Effector CD4-positive, alpha-beta T cell (primary cell): ENCODE data around the gene PDE11A.
"Not testable (repeated sequence)": the region's sequence is repeated elsewhere in the genome, so short reads cannot be mapped to it uniquely, and the experiment has no call there.

Source experiments
- DNase-seq: peaks from one replicate; pipeline ENCODE4 v3.0.0-alpha.2; 2020

PDE11A gene

GRCh38 chr2:178074123-178075005, 1.8 kb upstream of the PDE11A start:
- no peak for DNase-seq

DNA sequence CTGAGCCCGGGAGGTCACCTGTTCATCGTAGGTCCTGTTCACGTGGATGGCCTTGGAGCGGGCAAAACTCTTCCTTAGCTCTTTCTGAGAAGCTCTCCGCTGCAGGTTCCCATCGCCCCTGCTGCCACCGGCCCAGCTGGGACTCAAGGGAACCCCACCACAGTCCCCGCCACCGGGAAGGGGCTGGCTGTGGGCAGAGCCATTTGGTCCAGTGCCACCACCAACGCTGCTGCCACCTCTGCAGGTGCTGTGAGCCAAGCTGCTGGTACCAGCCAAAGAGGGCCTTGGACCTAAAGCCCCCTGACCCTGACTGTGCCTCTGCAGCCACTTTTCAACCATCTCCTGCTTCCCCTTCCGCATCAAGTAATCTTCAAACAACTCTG, 586 bp downstream of the PDE11A start:
- no peak for DNase-seq

DNA sequence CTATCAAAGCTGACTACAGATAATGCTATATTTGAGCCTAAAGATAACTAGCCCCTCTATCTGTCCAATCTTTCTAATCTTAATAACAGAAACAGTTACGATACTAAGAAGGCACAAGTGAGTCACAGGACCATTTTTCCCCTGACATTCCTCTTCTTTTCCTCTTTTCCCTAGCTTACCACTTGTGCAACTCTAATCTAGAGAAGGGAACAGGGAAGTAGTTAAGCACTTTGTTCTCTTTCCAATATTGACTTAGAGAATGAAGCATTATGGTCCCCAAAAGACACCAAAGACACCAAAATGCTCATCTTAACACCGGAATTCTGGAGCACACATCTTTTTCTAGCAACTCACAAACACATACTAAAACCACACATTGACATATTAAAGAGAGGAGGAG, 1.8 kb downstream of the PDE11A start:
- DNase-seq = no peak

DNA sequence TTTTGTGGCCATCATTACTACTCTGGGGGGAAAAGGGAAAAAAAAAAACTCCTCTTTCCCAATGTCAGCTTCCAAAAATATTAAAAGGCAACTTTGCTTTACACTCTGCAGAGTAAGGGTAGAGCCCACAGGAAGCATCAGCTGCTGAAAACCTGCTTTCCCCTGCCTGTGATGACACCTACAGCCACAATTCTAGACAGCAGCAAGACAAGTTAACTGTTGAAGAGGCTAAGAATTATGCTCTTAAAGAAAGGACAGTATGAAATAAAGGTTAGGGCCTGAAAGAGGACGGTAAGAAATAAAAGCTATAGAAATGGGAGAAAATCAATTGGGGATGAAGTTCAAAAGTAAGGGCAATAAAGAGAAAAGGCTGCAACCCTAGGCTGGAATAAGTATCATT, 3.0 kb downstream of the PDE11A start:
- DNase-seq = no peak

DNA sequence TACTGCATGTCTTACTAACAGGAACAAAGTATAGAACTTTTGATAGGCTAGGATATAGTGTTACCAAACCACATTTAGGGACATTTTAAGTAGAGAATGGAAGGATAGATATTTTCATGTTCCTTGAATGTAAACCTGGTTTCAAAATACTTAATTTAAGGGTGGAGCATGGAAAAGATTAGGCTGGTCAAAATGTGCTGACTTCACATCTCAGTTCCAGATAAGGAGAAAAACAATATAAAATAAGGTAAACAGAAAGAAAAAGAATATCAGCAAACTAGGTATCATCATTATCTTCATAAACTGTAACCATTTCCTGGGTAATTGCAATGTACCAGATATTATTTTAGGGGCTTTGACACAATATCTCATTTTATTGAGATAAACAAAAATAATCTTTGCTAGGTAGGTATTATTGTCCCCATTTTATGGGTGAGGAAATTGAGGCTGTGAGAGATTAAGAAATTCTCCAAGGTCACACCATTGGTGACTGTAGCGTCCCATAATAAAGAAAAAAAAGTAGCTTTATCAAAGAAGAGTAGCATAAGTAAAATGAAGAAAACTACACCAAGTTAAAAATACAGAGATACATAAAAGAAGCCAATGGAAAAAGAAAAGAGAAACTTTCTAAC, 3.6 kb downstream of the PDE11A start:
- no peak for DNase-seq

- DNase-seq = no peak
Observed at GRCh38 chr2:178066890-178067669, 5.5 kb downstream of the PDE11A start.

GRCh38 chr2:178066324-178066723, 6.3 kb downstream of the PDE11A start:
- no peak for DNase-seq

DNA sequence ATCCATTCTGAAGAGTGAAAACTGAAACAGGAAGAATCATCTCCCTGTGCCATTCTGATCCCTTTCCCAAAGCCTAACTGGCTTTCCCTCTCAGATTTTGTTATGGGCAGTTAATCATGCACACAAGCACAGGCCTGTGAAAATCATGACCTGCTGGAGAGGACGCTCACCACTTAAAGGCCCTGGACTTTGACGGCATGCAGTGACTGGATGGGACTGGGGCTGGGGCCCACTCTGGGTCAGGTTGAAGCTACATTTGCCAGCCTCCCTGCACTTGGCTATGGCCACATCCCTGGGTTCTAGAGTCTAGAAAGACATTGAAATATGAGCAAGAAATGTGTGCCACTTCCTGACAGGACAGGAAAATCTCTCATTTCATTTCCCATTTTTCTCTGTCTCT, 12.9 kb downstream of the PDE11A start:
- no peak for DNase-seq

GRCh38 chr2:178059111-178059510, 13.5 kb downstream of the PDE11A start:
- DNase-seq = no peak

GRCh38 chr2:178057179-178057680, 15.3 kb downstream of the PDE11A start:
- DNase-seq = no peak

DNA sequence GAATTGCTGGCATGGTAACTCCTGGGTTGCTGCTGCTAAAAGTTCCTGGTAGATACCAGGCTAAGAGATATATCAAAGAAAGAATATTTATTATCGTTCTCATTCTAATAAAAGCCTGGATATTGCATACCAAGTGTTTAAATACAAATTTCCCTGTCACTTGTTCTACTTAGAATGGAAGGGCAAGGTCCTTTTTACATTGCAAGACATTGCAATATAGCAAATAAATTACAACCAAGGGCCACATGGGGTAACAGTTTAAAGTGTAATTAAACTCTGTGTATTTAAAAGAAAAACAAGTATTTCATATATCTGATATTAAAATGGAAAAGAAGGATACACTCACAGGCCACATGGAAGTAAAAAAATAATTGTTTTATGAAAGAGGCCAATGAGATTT, 16.2 kb downstream of the PDE11A start:
- no peak for DNase-seq

DNA sequence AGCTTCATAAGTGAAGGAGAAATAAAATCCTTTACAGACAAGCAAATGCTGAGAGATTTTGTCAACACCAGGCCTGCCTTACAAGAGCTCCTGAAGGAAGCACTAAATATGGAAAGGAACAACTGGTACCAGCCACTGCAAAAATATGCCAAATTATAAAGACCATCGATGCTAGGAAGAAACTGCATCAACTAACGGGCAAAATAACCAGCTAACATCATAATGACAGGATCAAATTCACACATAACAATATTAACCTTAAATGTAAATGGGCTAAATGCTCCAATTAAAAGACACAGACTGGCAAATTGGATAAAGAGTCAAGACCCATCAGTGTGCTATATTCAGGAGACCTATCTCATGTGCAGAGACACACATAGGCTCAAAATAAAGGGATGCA, 21.3 kb downstream of the PDE11A start:
- DNase-seq = not testable (repeated sequence)

GRCh38 chr2:178047391-178047790, 25.2 kb downstream of the PDE11A start:
- no peak for DNase-seq

GRCh38 chr2:178044836-178045235, 27.7 kb downstream of the PDE11A start:
- DNase-seq = no peak

GRCh38 chr2:178043266-178043665, 29.3 kb downstream of the PDE11A start:
- DNase-seq = no peak

GRCh38 chr2:178033583-178033982, 39.0 kb downstream of the PDE11A start:
- not testable (repeated sequence) for DNase-seq

DNA sequence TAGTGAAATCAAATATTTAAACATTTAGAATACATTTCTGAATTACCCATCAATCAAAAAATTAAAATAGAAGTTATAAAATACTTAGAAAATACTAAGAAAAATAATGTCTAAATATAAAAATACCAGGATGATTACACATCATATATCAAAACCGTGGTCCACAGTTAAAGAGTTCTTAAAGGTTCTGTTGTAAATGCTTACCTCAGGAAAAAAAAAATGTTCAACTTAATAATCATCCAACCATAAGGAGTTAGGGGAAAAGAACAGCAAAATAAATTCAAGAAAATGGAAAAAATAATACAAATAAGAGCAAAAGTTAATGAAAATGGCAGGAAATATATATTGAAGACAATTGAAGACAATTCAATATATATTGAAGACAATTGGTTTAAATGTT, 43.2 kb downstream of the PDE11A start:
- no peak for DNase-seq

DNA sequence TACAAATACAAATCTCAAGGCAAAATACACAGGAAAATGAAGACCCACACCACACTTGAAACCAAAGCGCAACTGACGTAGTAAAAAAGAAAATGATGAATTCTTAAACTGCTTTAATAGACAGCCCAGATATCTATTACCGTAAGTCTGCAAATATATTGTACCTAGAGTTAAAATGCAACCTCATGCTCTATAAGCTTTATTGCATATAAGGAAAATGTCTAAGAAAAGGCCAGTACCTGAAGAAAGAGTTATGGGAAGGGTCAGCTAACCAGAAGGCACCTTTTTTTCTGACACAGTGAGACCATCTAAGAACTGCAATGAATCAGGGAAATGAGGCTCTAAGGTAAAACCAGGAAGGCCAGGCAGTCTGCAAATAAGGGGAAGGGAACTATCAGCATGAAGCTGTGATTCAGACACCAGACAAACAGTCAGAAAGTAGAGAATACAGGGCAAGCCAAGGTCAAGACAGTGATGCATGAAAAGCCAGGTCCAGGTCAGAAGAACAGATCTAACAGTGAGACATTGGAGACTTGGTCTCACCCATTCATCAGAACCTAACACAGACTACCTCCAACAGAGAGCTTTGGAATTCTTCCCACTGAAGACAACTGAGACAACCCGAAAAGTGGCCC, 46.9 kb downstream of the PDE11A start:
- DNase-seq = no peak

- DNase-seq = no peak
Observed at GRCh38 chr2:178018141-178018540, 54.4 kb downstream of the PDE11A start.

- DNase-seq = no peak
Observed at GRCh38 chr2:178016612-178017011, 56.0 kb downstream of the PDE11A start.

DNA sequence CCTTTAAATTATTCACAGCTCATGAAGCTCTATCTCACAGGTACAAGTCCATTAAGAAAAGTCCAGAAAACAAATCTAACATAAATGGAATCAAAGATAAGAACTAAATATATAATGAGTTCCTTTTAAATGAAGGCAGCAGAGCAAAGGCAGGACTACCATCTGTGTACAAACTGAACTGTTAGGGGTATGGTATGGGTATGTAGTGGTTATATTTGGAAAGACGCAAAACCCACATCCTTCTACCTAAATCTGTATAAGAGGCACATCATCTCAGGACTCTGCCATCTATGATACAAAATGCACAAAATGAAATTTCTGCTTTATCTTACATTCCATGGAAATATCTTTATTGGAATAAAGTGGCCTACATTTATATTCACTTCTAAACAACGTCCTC, 59.9 kb downstream of the PDE11A start:
- no peak for DNase-seq

DNA sequence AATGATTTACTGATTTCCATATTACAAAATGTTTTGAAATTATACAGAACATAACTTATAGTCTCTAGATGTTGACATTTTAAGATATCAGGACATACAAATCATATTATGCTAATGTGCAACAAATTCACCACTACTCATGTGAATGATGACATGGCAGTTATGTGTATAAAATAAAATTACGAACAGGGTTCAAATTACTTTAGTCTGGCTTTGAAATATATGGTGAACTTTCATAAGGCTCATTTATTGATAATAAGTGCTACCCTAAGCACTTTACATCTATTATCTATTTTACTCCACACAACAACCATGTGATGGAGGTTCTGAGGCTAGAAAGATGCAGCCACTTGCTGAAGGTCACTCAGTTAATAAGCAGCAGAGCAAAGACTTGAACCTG, 62.8 kb downstream of the PDE11A start:
- DNase-seq = no peak
